GM12865 (cell line): ENCODE results near the gene MDM1.
A peak's percentile ranks its signal among the peaks of the same experiment; 100 is the strongest.

ENCODE experiments used
- DNase-seq: peaks from one replicate; pipeline ENCODE4 v3.0.0; 2010; ENCODE audit warnings: low read depth
- H3K4me3 ChIP-seq: 2 replicates; pipeline ENCODE4 v1.5.1; 2011; ENCODE audit warnings: mild to moderate bottlenecking, low read depth, low read length, control low read depth
- CTCF ChIP-seq: IDR thresholded peaks from 2 replicates; pipeline ENCODE4 v1.5.1; 2011; ENCODE audit warnings: low read length, control low read depth, low read depth, inconsistent platforms; ENCODE audit not compliant: insufficient read depth; ENCODE audit errors: missing control alignments

MDM1 gene

GRCh38 chr12:68335462-68335861 is 3.3 kb upstream of the MDM1 start:
- DNase-seq: no peak
- H3K4me3 ChIP-seq: no peak overlapping the region
- TF ChIP-seq CTCF: no peak

- H3K4me3 ChIP-seq: no peak overlapping the region
- DNase-seq: peak; percentile 63
- no peak for TF ChIP-seq CTCF
Measured at GRCh38 chr12:68334132-68334531, 2.0 kb upstream of the MDM1 start.

GRCh38 chr12:68332728-68333630 is 817 bp upstream of the MDM1 start:
- peak overlapping the region; percentile 85 for H3K4me3 ChIP-seq
- TF ChIP-seq CTCF: no peak
- DNase-seq: no peak

- no peak for DNase-seq
- no peak for TF ChIP-seq CTCF
- H3K4me3 ChIP-seq: peak overlapping the region; percentile 85
Measured at GRCh38 chr12:68331500-68331868, 678 bp downstream of the MDM1 start.

GRCh38 chr12:68327896-68328295 is 4.3 kb downstream of the MDM1 start:
- no peak for DNase-seq
- no peak overlapping the region for H3K4me3 ChIP-seq
- TF ChIP-seq CTCF: no peak

- DNase-seq: no peak
- no peak for TF ChIP-seq CTCF
Measured at GRCh38 chr12:68326716-68327115, 5.4 kb downstream of the MDM1 start.

GRCh38 chr12:68325966-68326365 is 6.2 kb downstream of the MDM1 start:
- no peak overlapping the region for H3K4me3 ChIP-seq
- TF ChIP-seq CTCF: no peak
- DNase-seq: no peak

More at GRCh38 chr12:68326716-68327115, 5.4 kb downstream of the MDM1 start:
- no peak overlapping the region for H3K4me3 ChIP-seq
